Loucy (cell line): ENCODE measurements around the gene TAPBP.

Experiments used
- H2AFZ ChIP-seq: fragments of 200-600 bp; sonication (generic); 2 replicates; pipeline ENCODE4 v1.6.0; 2016; ENCODE audit warnings: antibody characterized with exemption, mild to moderate bottlenecking, low read length, moderate library complexity
- H3F3A ChIP-seq: fragments of 200-600 bp; 2 replicates; pipeline ENCODE4 v1.6.0; 2016; ENCODE audit warnings: antibody characterized with exemption, low read depth, mild to moderate bottlenecking
- H3K27me3 ChIP-seq: fragments of 200-600 bp; sonication (generic); 2 replicates; pipeline ENCODE4 v1.6.1; 2014; ENCODE audit warnings: low read length, mild to moderate bottlenecking; ENCODE audit not compliant: insufficient read depth, poor library complexity, severe bottlenecking
- H3K36me3 ChIP-seq: fragments of 200-600 bp; sonication (generic); 2 replicates; pipeline ENCODE4 v1.6.1; 2016; ENCODE audit warnings: low read length; ENCODE audit not compliant: insufficient read depth
- H3K4me1 ChIP-seq: fragments of 200-600 bp; sonication (generic); 2 replicates; pipeline ENCODE4 v1.5.1; 2014; ENCODE audit warnings: low read length, mild to moderate bottlenecking; ENCODE audit not compliant: insufficient read depth, poor library complexity, severe bottlenecking
- H3K4me2 ChIP-seq: fragments of 200-600 bp; sonication (generic); 2 replicates; pipeline ENCODE4 v1.6.0; 2014; ENCODE audit warnings: antibody characterized with exemption, low read length, low read depth, mild to moderate bottlenecking; ENCODE audit not compliant: poor library complexity, severe bottlenecking
- H3K4me3 ChIP-seq: fragments of 200-600 bp; sonication (generic); 2 replicates; pipeline ENCODE4 v1.5.1; 2014; ENCODE audit warnings: low read length, mild to moderate bottlenecking, mixed read lengths; ENCODE audit not compliant: poor library complexity, severe bottlenecking
- H3K79me2 ChIP-seq: fragments of 200-600 bp; sonication (generic); 2 replicates; pipeline ENCODE4 v1.6.1; 2014; ENCODE audit warnings: low read length; ENCODE audit not compliant: insufficient read depth
- H3K9ac ChIP-seq: fragments of 200-600 bp; sonication (generic); 2 replicates; pipeline ENCODE4 v1.6.0; 2014; ENCODE audit warnings: mild to moderate bottlenecking, low read depth, low read length, moderate library complexity; ENCODE audit not compliant: poor library complexity, severe bottlenecking
- H3K9me2 ChIP-seq: fragments of 200-600 bp; sonication (generic); replicated peaks from 2 replicates; pipeline ENCODE4 v1.6.1; 2016; ENCODE audit warnings: low read depth, low read length, mixed read lengths
- H3K9me3 ChIP-seq: fragments of 200-600 bp; sonication (generic); 2 replicates; pipeline ENCODE4 v1.6.1; 2014; ENCODE audit warnings: mild to moderate bottlenecking, antibody characterized with exemption, low read length, low read depth; ENCODE audit not compliant: insufficient read depth
- H4K20me1 ChIP-seq: fragments of 200-600 bp; sonication (generic); 2 replicates; pipeline ENCODE4 v1.6.0; 2014; ENCODE audit warnings: antibody characterized with exemption, low read length, mild to moderate bottlenecking; ENCODE audit not compliant: insufficient read depth, poor library complexity, severe bottlenecking
- EZH2phosphoT487 ChIP-seq: fragments of 200-600 bp; IDR thresholded peaks from 2 replicates; pipeline ENCODE4 v1.6.1; 2018; ENCODE audit warnings: antibody characterized with exemption, mild to moderate bottlenecking, moderate library complexity, borderline replicate concordance
- TF ChIP-seq, protein P1 (sequence below): fragments of 200-600 bp; sonication (generic); conservative IDR thresholded peaks from 2 replicates; pipeline ENCODE4 v1.5.1; 2014; ENCODE audit warnings: mild to moderate bottlenecking, antibody characterized with exemption, low read length

TAPBP gene

GRCh38 chr6:33292996-33293682 lies 20.7 kb downstream of the TAPBP start:
- H3K27me3 ChIP-seq: no peaks in the 10 kb centered on the region
- no peaks in the 10 kb centered on the region for H3K9me3 ChIP-seq
- peaks cover 11% of the 10 kb centered on the region; the same call in 1 of the 2 replicates for H3K36me3 ChIP-seq
- H3K9ac ChIP-seq: no peak overlapping the region
- no peaks in the 10 kb centered on the region for H3K9me2 ChIP-seq
- H3K4me1 ChIP-seq: peaks cover 17% of the 10 kb centered on the region
- H3F3A ChIP-seq: no peaks in the 10 kb centered on the region
- H3K4me2 ChIP-seq: no peak overlapping the region
- no peak overlapping the region for H2AFZ ChIP-seq
- H3K4me3 ChIP-seq: no peak overlapping the region
- no peaks in the 10 kb centered on the region for H4K20me1 ChIP-seq
- TF ChIP-seq, protein P1, sequence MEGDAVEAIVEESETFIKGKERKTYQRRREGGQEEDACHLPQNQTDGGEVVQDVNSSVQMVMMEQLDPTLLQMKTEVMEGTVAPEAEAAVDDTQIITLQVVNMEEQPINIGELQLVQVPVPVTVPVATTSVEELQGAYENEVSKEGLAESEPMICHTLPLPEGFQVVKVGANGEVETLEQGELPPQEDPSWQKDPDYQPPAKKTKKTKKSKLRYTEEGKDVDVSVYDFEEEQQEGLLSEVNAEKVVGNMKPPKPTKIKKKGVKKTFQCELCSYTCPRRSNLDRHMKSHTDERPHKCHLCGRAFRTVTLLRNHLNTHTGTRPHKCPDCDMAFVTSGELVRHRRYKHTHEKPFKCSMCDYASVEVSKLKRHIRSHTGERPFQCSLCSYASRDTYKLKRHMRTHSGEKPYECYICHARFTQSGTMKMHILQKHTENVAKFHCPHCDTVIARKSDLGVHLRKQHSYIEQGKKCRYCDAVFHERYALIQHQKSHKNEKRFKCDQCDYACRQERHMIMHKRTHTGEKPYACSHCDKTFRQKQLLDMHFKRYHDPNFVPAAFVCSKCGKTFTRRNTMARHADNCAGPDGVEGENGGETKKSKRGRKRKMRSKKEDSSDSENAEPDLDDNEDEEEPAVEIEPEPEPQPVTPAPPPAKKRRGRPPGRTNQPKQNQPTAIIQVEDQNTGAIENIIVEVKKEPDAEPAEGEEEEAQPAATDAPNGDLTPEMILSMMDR: no peak
- no peak for TF ChIP-seq EZH2phosphoT487
- peaks cover 43% of the 10 kb centered on the region for H3K79me2 ChIP-seq

DNA sequence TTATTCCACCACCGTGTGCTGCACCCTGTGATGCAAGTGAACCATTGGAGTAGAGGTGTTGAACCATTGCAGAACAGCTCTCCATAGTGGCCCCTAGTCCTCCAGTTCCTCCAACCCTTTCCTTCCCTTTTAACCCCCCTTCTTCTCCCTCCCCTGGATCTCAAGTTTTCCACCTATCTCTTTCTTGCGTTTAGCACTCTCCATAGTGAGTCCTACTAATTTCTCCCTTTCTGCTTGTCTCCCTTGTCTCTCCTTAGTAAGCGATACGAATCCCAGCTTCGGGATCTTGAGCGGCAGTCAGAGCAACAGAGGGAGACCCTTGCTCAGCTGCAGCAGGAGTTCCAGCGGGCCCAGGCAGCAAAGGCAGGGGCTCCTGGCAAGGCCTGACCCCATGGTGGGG lies 23.4 kb downstream of the TAPBP start:
- TF ChIP-seq, protein P1: no peak
- TF ChIP-seq EZH2phosphoT487: no peak
- Histone ChIP-seq H3K4me2 (peak overlapping the region; percentile 100), H4K20me1 (no peaks in the 10 kb centered on the region), H3F3A (no peaks in the 10 kb centered on the region), H3K9me2 (no peaks in the 10 kb centered on the region), H3K79me2 (peaks cover 42% of the 10 kb centered on the region), H3K36me3 (peaks cover 17% of the 10 kb centered on the region; the same call in 1 of the 2 replicates), H3K27me3 (no peaks in the 10 kb centered on the region), H3K9ac (peak overlapping the region; percentile 80), H3K4me3 (peak overlapping the region; percentile 81), H3K4me1 (peaks cover 17% of the 10 kb centered on the region), H3K9me3 (no peaks in the 10 kb centered on the region), H2AFZ (no peak overlapping the region)

DNA sequence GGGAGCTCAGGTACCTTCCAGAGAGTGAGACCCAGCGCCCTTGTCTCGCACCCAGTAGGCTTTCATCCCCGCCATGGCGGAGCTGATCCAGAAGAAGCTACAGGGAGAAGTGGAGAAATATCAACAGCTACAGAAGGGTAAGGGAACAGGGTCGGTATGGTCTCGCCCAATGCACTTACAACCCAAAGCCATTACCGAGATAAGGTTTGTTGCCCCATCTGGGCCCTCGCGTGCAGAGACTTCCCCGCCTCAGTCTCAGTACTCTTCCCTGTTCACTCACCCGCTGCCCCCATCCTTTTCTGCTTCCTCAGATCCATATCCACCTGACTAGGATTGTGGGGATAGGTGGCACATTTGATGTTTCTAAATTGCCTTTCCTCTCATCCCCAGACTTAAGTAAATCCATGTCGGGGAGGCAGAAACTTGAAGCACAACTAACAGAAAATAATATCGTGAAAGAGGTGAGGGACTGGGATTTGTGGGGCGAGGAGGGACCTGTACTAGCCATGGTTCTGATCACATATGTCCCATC lies 24.0 kb downstream of the TAPBP start:
- peak overlapping the region; percentile 80 for H3K9ac ChIP-seq
- H3K4me1 ChIP-seq: peaks cover 17% of the 10 kb centered on the region
- peaks cover 42% of the 10 kb centered on the region for H3K79me2 ChIP-seq
- no peaks in the 10 kb centered on the region for H3F3A ChIP-seq
- no peaks in the 10 kb centered on the region for H3K9me3 ChIP-seq
- H3K4me2 ChIP-seq: peak overlapping the region; percentile 100
- TF ChIP-seq, protein P1: no peak
- no peak for TF ChIP-seq EZH2phosphoT487
- peak overlapping the region; percentile 81 for H3K4me3 ChIP-seq
- H3K36me3 ChIP-seq: peaks cover 17% of the 10 kb centered on the region; the same call in 1 of the 2 replicates
- H3K27me3 ChIP-seq: no peaks in the 10 kb centered on the region
- no peaks in the 10 kb centered on the region for H4K20me1 ChIP-seq
- H2AFZ ChIP-seq: peak overlapping the region; percentile 94; the same call in 1 of the 2 replicates
- H3K9me2 ChIP-seq: no peaks in the 10 kb centered on the region
